Measurements from ENCODE around the gene TRIO. TPM values are rescaled to one million over a fixed set of nuclear protein-coding genes. Genes with fewer than 3 reads are reported as not detected.

TRIO gene
- total RNA-seq, 4 donors from 2014 or later: 21.2 to 105 (median 47.6) TPM

DNA sequence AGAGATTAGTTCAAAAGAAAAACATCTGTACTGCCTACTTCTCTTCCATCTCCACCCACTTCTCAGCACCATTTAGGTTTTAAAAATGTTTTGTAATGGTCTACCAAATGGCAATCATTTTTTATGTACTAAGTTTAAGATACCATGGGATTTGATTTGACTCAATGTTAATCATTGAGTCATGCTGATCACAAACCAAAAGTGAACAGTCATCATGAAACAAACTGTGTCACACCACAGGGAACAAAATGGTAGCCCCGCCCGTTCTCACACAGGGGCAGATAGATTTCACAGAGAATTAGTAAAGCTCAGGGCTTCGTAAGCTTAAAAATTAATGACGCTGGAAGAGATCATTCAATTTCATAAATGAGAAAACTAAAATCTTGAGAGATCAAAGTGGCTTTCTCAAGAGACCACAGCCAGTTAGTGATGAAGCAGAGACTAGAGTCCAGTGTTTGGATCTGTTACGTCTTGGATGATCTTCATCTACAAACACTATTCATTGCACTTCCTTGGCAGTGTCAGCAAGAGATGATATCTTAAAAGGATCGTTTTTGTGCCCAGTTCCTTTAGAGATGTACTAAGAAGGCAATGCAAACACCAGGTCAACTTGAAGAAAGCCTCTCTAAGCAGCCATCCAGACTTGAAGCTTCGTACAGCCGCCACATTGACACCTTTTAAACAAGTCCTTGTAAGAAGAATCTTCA is 33.9 kb upstream of the TRIO start:
- Histone ChIP-seq H3K4me3 (no peak overlapping the region), H3K36me3 (no peaks in the 10 kb centered on the region), H3K4me1 (peaks cover 0 to 26% (median 11%) of the 10 kb centered on the region in 3 donors), H3K27me3 (peaks cover 0 to 8% (median 0%) of the 10 kb centered on the region in 4 donors), H3K9me3 (no peaks in the 10 kb centered on the region), H3K27ac (peak overlapping the region in 3 of 4 donors; percentile 4 to 54 (median 38))
- 61 to 64% methylated on average over 8 of the region's 8 CpGs for WGBS, 2 donors
- intact Hi-C loops (cut with DNase I): no loop called here
- DNase-seq: no peak
- TF ChIP-seq, protein P1, sequence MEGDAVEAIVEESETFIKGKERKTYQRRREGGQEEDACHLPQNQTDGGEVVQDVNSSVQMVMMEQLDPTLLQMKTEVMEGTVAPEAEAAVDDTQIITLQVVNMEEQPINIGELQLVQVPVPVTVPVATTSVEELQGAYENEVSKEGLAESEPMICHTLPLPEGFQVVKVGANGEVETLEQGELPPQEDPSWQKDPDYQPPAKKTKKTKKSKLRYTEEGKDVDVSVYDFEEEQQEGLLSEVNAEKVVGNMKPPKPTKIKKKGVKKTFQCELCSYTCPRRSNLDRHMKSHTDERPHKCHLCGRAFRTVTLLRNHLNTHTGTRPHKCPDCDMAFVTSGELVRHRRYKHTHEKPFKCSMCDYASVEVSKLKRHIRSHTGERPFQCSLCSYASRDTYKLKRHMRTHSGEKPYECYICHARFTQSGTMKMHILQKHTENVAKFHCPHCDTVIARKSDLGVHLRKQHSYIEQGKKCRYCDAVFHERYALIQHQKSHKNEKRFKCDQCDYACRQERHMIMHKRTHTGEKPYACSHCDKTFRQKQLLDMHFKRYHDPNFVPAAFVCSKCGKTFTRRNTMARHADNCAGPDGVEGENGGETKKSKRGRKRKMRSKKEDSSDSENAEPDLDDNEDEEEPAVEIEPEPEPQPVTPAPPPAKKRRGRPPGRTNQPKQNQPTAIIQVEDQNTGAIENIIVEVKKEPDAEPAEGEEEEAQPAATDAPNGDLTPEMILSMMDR (IDR thresholded peaks at IDR 0.05): no peak
- TF ChIP-seq POLR2A (IDR thresholded peaks at IDR 0.05): no peak

DNA sequence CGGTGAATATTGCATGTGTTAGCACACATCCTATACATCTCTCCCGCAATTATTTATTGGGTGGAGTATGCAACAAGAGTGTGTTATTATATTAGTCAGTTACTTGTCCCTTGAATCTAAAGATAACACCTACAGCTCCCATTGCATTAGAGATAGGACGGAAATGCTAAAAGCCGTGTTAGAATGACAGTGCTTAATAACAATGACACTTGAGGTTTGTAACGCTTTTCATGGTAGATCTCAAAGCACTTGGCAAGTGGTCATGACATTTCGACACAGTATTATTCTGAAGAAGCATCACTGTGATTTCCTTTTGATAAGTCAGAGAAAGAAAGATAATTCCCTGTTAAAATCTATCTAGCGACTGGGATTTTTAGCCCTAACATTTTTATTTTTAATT is 33.4 kb upstream of the TRIO start:
- Histone ChIP-seq H3K36me3 (no peaks in the 10 kb centered on the region), H3K4me3 (no peak overlapping the region), H3K4me1 (peaks cover 0 to 26% (median 11%) of the 10 kb centered on the region in 3 donors), H3K9me3 (no peaks in the 10 kb centered on the region), H3K27ac (no peak overlapping the region), H3K27me3 (peaks cover 0 to 8% (median 0%) of the 10 kb centered on the region in 4 donors)
- intact Hi-C loops (cut with DNase I): loop anchor here (10.0 kb wide), 1 partner anchor 255 kb away; no protein-coding TSS in a partner anchor
- no peak for DNase-seq
- no peak for TF ChIP-seq POLR2A (IDR thresholded peaks at IDR 0.05)
- TF ChIP-seq, protein P1 (IDR thresholded peaks at IDR 0.05): no peak
- WGBS, 2 donors: 74 to 78% methylated on average over 7 of the region's 7 CpGs

DNA sequence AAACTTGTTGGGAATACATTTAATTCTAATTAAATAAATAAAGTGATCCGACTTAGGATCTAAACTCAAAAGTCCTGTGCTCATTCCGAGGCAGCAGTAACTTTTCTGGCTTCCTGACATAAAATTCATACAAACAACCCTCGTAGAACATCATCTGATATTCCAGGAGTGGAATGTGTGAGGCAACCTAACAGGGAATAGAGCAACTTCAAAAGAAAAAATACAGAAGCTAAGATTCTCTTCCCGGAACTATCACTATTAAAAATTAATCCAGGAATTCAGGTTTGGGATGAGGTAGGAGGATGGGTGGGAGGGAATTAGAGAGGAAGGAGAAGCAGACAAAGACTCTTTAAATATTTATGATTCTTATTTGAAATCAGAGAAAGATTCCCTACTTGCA is 32.9 kb upstream of the TRIO start:
- no peak overlapping the region for H3K4me3 ChIP-seq
- intact Hi-C loops (cut with DNase I): loop anchor here (10.0 kb wide), 1 partner anchor 255 kb away; no protein-coding TSS in a partner anchor
- TF ChIP-seq POLR2A (IDR thresholded peaks at IDR 0.05): no peak
- TF ChIP-seq, protein P1 (IDR thresholded peaks at IDR 0.05): no peak
- peaks cover 0 to 26% (median 11%) of the 10 kb centered on the region in 3 donors for H3K4me1 ChIP-seq
- DNase-seq: no peak
- peaks cover 0 to 8% (median 0%) of the 10 kb centered on the region in 4 donors for H3K27me3 ChIP-seq
- no peak overlapping the region for H3K27ac ChIP-seq
- no peaks in the 10 kb centered on the region for H3K36me3 ChIP-seq
- no peaks in the 10 kb centered on the region for H3K9me3 ChIP-seq
- WGBS, 2 donors: 65 to 67% methylated on average over 4 of the region's 4 CpGs

DNA sequence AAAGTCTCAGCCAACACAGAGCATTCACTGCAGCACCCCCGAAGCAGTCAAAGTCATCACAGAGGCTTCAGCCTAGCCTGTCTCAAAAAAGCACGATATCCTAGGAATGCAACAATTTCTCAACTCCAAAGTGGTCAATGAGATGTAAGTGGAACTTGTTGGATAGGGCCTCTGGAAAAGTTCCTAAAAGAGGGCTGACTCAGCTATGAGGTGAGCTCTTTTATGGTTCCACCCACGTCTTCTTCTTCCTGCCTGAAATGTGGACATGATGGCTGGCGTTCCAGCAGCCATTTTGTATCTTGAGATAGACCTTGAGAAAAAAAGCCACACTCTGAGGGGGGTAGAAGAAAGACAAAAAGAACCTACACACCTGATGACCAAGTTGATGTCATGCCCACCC is 32.5 kb upstream of the TRIO start:
- peaks cover 0 to 26% (median 11%) of the 10 kb centered on the region in 3 donors for H3K4me1 ChIP-seq
- H3K27ac ChIP-seq: no peak overlapping the region
- peaks cover 0 to 8% (median 0%) of the 10 kb centered on the region in 4 donors for H3K27me3 ChIP-seq
- TF ChIP-seq, protein P1 (IDR thresholded peaks at IDR 0.05): no peak
- TF ChIP-seq POLR2A (IDR thresholded peaks at IDR 0.05): no peak
- no peak for DNase-seq
- H3K4me3 ChIP-seq: no peak overlapping the region
- intact Hi-C loops (cut with DNase I): loop anchor here (10.0 kb wide), 1 partner anchor 254 kb away; no protein-coding TSS in a partner anchor
- H3K9me3 ChIP-seq: no peaks in the 10 kb centered on the region
- WGBS, 2 donors: 67 to 87% methylated on average over 4 of the region's 4 CpGs
- no peaks in the 10 kb centered on the region for H3K36me3 ChIP-seq

DNA sequence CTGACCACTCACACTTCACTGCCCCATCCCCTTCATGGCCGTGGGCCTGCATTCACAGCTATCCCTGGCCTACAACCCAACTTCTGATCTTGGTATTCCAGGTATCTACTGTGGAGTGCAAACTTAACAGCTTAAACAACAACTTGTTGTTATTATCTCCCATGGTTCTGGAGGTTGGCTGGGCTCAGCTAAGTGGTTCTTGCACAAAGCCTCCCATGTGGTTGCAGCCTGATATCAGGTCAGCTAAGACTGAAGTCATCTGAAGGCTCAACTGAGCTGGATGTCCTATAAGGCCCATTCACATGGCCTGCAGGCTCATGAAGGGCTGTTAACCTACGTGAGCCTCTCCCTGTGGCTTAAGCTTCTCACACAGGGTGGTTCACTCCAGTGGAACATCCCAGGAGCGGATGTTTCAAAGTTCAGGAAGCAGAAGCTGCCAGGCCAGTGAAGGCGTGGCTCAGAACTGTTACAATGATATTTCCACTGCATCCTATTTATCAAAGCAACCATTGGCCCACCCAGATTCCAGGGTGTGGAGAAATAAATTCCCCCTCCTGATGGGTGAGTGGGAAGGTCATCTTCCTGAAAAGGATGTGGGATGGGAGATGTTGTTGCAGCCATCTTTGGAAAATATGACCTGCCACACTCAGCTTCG is 30.0 kb upstream of the TRIO start:
- TF ChIP-seq POLR2A (IDR thresholded peaks at IDR 0.05): no peak
- TF ChIP-seq, protein P1 (IDR thresholded peaks at IDR 0.05): no peak
- Histone ChIP-seq H3K4me1 (peaks cover 0 to 23% (median 11%) of the 10 kb centered on the region in 3 donors), H3K9me3 (no peaks in the 10 kb centered on the region), H3K36me3 (no peaks in the 10 kb centered on the region), H3K4me3 (no peak overlapping the region), H3K27ac (peak overlapping the region in 3 of 4 donors; percentile 18 to 36 (median 23)), H3K27me3 (no peaks in the 10 kb centered on the region)
- intact Hi-C loops (cut with DNase I): loop anchor here (10.0 kb wide), 1 partner anchor 252 kb away; no protein-coding TSS in a partner anchor
- DNase-seq: no peak
- WGBS, 2 donors: 53 to 81% methylated on average over 3 to 5 of the region's 5 CpGs
